HG02642 (cell line): ENCODE results near the gene U2AF1L4.
"Not testable (repeated sequence)": the region's sequence is repeated elsewhere in the genome, so short reads cannot be mapped to it uniquely, and the experiment has no call there.

Experiments used
- ATAC-seq: cut with Tn5 transposase; IDR thresholded peaks from one replicate; pipeline ENCODE4 v1.9.1; 2021; ENCODE audit warnings: mild to moderate bottlenecking; ENCODE audit not compliant: unreplicated experiment, poor library complexity

The U2AF1L4 gene

DNA sequence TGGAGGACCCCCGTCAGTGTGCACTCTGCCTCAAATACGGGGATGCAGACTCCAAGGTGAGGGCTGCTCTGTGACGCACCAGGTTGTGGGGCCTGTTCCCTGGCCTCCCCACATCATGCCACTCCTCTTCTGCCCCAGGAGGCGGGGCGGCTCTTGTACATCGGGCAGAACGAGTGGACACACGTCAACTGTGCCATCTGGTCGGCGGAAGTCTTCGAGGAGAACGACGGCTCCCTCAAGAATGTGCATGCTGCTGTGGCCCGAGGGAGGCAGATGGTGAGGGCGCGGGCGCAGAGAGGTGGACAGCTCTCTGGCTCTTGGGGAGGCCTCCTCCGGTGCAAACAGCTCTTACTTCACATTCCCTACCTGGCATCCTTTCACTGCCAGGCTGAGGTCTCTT lies 16.2 kb downstream of the U2AF1L4 start:
- no peak for ATAC-seq

DNA sequence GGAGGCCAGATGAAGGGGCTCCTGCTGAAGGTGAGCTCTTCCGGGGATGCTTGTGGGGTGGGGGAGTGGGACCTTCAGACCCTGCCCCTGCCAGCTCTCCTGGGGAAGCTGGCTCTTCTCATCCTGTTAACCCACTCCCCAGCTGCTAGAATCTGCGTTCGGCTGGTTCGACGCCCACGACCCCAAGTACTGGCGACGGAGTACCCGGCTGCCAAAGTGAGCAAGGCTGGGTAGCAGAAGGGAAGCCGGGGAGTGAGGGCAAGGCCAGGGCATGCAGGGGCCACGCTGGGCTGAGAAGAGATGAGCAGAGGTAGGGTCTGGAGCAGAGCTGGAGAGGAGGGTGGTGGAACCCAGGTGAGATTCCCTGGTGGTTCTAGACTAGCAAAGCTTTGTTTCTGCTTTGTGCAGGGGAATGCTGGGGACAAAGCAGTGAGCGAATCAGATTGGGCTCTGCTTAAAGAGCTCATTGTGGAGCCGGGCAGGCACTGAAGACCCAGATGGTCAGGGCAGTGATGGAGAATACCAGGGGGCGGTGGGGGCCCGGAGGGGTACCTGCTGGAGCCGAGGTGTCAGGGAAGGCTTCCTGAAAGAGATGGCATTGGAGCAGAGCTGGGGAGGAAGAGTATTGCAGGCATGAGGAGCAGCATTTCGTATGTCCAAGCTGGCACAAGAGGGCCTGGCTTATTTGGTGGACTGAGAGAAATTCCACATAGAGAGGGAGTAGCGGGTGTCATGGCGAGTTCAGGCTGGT lies 17.1 kb downstream of the U2AF1L4 start:
- ATAC-seq: no peak

DNA sequence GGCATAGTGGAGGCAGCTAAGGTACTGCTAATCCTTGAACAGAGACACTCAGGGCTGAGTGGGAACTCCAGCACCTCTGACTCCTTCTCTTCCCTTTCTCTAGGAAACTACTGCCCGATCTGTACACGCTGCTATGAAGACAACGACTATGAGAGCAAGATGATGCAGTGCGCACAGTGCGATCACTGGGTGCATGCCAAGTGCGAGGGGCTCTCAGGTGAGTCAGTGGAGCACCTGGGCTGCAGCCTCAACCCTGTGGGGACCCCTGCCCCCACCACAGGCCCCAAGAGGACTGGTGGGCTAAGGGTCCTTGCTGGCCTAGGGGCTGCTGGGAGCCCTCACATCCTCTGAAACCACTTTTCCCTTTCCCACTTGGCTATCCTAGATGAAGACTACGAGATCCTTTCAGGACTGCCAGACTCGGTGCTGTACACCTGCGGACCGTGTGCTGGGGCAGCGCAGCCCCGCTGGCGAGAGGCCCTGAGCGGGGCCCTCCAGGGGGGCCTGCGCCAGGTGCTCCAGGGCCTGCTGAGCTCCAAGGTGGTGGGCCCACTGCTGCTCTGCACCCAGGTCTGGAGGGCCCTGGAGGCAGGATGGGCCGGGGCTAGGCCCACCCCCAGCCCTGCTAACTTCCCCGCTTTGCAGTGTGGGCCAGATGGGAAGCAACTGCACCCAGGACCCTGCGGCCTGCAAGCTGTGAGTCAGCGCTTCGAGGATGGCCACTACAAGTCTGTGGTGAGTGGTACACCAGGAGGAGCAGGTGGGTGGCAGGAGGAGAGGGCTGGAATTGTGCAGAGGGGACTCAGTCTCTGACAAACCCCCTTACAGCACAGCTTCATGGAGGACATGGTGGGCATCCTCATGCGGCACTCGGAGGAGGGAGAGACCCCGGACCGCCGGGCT lies 17.9 kb downstream of the U2AF1L4 start:
- no peak for ATAC-seq

DNA sequence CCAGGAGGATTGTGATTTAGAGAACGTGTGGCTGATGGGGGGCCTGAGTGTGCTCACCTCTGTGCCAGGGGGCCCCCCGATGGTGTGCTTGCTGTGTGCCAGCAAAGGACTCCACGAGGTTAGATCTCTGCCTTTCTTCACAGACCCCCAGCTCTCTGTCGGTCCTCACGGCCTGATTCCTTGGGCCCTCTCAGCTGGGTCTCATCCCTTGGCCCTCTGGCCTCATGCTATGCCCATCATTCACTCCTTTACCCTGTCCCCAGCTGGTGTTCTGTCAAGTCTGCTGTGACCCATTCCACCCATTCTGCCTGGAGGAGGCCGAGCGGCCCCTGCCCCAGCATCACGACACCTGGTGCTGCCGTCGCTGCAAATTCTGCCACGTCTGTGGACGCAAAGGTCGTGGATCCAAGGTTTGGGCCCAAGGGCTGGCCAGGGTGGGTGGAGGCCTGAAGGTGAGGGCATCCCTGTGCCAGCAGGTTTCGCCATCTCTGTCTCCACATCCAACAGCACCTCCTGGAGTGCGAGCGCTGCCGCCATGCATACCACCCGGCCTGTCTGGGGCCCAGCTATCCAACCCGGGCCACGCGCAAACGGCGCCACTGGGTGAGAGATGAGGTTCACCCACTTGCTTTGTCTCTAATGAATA lies 19.9 kb downstream of the U2AF1L4 start:
- ATAC-seq: no peak

DNA sequence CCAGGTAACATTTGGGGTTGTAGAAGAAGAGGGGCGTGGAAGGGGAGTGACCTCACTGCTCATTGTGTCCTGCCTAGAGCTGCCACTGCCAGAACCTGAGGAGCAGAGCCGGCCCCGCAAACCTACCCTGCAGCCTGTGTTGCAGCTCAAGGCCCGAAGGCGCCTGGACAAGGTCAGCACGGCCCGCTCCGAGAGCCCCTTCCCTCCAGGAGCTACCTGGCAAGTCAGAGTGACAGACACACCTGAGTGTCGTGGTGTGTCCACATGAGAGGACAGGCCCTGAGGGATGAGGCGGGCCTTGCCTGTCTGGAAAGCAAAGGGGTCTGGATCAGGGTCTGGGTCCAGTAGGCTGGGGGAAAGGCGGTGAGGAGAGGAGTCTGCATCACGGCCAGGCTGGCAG lies 20.7 kb downstream of the U2AF1L4 start:
- ATAC-seq: no peak

DNA sequence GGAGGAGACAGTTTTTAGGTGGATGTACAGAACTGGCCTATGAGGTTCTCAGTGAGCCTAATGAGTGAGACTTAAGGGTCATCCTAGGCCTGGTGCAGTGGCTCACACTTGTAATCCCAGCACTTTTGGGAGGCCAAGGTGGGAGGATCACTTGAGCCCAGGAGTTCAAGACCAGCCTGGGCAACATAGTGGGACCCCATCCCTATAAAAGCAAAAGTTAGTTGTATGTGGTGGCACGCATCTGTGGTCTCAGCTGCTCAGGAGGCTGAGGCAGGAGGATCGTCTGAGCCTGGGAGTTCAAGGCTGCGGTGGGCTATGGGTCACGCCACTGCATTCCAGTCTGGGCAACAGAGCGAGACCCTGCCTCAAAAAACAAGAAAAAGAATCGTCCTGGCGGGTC lies 21.1 kb downstream of the U2AF1L4 start:
- ATAC-seq: not testable (repeated sequence)

DNA sequence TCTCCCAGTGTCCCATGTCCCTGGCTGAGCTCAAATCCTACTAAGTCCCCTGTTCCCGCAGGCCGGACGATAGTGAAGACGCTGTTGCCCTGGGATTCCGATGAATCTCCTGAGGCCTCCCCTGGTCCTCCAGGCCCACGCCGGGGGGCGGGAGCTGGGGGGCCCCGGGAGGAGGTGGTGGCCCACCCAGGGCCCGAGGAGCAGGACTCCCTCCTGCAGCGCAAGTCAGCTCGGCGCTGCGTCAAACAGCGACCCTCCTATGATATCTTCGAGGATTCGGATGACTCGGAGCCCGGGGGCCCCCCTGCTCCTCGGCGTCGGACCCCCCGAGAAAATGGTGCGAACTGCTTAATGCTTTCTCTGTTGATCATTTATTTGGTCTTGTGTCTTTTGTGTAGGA lies 21.5 kb downstream of the U2AF1L4 start:
- no peak for ATAC-seq

DNA sequence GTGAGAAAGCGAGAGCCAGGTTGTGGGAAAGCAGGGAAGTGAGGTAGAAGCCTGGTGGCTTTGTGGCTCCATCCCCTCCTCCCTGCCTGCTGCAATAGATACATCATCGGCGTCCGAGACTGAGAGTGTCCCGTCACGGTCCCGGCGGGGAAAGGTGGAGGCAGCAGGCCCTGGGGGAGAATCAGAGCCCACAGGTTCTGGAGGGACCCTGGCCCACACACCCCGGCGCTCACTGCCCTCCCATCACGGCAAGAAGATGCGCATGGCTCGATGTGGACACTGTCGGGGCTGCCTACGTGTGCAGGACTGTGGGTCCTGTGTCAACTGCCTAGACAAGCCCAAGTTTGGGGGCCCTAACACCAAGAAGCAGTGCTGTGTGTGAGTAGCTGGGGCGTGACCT lies 22.3 kb downstream of the U2AF1L4 start:
- no peak for ATAC-seq

DNA sequence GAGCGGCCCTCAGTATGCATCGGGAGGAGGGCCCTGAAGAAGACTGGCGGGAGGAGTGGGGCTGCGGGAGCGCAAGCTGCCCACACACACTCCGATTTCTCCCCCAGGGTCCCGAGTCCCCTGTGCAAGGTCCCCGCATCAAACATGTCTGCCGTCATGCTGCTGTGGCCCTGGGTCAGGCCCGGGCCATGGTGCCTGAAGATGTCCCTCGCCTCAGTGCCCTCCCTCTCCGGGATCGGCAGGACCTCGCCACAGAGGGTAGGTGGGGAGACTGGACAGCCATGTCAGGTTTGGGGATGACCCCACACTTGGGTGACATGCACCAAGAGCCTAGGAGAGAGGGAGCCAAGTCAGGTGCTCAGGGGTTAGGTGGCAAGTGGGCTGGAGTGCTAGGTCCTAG lies 22.8 kb downstream of the U2AF1L4 start:
- no peak for ATAC-seq

DNA sequence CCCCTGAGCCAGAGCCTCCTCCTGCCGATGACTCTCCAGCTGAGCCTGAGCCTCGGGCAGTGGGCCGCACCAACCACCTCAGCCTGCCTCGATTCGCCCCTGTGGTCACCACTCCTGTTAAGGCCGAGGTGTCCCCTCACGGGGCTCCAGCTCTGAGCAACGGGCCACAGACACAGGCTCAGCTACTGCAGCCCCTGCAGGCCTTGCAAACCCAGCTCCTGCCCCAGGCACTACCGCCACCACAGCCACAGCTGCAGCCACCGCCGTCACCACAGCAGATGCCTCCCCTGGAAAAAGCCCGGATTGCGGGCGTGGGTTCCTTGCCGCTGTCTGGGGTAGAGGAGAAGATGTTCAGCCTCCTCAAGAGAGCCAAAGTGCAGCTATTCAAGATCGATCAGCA lies 23.8 kb downstream of the U2AF1L4 start:
- no peak for ATAC-seq

DNA sequence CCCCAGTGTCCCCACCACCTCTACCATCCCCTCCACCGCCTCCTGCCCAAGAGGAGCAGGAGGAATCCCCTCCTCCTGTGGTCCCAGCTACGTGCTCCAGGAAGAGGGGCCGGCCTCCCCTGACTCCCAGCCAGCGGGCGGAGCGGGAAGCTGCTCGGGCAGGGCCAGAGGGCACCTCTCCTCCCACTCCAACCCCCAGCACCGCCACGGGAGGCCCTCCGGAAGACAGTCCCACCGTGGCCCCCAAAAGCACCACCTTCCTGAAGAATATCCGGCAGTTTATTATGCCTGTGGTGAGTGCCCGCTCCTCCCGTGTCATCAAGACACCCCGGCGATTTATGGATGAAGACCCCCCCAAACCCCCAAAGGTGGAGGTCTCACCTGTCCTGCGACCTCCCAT lies 24.6 kb downstream of the U2AF1L4 start:
- no peak for ATAC-seq

DNA sequence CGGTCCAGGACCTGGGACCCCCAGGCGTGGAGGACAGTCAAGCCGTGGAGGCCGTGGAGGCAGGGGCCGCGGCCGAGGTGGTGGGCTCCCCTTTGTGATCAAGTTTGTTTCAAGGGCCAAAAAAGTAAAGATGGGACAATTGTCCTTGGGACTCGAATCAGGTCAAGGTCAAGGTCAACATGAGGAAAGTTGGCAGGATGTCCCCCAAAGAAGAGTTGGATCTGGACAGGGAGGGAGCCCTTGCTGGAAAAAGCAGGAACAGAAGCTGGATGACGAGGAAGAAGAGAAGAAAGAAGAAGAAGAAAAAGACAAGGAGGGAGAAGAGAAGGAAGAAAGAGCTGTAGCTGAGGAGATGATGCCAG lies 25.1 kb downstream of the U2AF1L4 start:
- ATAC-seq: no peak

DNA sequence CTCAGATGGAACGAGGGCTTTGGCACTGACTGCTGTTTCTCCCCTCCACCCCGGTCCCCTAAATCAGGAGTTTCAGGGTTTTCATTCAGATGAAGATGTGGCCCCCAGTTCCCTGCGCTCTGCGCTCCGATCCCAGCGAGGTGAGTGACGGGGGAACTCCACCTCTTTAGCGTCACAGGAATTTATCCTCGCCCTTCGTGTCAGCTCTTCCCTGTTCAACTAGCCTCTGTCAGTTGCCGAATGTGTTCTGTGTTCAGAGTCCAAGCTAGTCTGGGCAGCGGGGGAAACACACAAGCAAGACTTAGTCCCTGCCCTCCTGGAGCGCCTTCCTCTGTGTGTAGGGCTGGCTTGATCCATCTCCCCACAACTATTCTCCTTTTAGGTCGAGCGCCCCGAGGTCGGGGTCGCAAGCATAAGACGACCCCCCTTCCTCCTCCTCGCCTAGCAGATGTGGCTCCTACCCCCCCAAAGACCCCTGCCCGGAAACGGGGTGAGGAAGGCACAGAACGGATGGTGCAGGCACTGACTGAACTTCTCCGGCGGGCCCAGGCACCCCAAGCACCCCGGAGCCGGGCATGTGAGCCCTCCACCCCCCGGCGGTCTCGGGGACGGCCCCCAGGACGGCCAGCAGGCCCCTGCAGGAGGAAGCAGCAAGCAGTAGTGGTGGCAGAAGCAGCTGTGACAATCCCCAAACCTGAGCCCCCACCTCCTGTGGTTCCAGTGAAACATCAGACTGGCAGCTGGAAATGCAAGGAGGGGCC lies 25.6 kb downstream of the U2AF1L4 start:
- ATAC-seq: no peak

DNA sequence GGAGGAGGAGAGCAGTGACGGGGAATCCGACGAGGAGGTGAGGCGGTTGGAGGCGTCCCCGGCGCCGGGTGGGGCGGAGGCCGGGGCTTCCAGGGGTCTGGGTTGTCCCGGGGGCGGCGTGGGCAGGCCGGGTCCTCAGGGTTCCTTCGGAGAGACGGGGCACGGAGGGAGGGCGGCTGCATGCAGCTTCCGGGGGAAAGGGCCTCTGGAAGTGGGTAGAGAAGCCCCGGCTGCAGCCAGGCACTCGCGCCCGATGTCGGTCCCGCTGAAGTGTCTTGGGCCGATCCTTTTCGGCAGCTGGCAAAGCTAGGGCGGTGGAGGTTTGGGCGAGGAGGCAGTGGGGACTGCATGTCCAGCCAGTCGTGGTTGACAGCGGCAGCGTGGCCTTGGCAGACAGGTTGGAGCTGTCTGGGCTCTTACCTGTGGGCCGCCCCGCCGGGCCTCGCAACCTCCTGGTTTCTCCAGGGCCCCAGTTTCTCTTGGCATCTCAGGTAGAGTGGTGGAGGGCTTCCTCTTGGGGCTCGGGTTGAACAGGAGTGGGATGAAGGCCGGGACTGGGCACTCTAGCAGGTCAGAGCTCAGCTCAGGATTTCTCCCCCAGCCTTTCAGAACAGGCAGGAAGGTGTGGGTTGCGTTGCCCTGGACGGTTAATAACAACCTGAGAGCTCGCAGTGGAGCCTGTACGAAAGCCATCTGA lies 26.7 kb downstream of the U2AF1L4 start:
- peak; percentile 3 for ATAC-seq

DNA sequence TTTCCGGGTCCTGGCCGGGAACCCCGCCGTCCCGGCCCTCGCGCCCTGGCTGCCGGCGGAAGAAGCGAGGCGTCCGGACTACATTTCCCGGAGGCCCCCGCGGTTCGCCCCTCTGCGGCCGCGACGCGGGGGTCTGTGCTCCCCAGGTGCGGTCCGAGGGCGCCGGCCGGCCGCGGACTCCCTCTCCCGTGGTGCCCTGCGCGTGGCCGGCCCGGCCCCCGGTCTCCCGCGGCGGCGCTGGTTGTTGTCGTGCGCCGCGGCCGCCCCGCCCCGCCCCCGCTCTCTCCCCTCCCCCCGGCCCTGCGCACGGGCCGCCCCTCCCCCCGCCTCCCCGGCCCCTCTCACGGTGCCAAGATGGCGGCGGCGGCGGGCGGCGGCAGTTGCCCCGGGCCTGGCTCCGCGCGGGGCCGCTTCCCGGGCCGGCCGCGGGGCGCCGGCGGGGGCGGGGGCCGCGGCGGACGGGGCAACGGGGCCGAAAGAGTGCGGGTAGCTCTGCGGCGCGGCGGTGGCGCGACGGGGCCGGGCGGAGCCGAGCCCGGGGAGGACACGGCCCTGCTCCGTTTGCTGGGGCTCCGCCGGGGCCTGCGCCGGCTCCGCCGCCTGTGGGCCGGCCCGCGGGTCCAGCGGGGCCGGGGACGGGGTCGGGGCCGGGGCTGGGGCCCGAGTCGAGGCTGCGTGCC lies 27.4 kb downstream of the U2AF1L4 start, which contains the start of gene KMT2B:
KMT2B (plus strand) TSS at position 339 of the 680 bp plus-strand sequence; CDS start at position 355, 16 bp downstream.
- ATAC-seq: no peak

DNA sequence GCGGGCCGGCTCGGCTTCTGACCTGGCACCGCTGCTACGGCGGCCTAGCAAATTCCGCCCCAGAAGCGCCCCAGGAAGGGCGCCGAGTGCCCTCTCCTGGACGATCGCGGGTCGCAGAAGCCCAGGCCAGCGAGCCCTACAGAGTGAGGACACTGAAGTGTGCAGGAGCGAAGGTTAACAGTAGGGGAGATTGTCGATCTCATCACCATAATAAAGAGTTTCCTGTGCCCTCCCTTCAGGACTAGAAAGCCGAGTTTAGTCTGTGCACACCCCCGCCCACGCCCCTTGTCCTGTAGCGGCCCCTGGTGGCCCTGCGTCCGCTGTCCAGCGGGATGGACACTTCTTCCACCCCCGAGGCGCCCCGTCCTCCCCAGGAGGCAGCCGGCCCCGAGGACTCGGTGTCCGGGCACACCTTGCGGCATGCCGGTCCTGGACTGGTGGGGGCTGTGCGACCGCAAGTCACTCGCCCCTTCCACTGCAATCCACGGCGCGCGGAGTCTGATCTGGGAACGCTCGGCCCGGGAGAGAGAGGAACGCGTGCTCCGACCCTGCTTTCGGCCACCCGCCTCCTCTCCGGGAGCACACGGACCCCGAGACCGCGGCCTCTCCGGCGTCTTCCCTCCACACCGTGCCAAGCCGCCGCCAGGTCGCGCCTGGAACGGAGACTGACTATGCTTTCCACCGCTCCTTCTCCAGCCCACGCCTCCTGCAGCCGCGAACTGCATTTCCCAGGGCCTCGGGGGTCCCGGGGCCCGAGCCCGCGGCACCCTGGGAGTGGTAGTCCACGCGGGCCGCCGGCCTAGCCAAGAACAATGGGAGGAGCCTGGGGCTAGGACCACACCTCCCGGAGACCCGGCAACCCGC lies 28.2 kb downstream of the U2AF1L4 start:
- peak; percentile 70 for ATAC-seq

DNA sequence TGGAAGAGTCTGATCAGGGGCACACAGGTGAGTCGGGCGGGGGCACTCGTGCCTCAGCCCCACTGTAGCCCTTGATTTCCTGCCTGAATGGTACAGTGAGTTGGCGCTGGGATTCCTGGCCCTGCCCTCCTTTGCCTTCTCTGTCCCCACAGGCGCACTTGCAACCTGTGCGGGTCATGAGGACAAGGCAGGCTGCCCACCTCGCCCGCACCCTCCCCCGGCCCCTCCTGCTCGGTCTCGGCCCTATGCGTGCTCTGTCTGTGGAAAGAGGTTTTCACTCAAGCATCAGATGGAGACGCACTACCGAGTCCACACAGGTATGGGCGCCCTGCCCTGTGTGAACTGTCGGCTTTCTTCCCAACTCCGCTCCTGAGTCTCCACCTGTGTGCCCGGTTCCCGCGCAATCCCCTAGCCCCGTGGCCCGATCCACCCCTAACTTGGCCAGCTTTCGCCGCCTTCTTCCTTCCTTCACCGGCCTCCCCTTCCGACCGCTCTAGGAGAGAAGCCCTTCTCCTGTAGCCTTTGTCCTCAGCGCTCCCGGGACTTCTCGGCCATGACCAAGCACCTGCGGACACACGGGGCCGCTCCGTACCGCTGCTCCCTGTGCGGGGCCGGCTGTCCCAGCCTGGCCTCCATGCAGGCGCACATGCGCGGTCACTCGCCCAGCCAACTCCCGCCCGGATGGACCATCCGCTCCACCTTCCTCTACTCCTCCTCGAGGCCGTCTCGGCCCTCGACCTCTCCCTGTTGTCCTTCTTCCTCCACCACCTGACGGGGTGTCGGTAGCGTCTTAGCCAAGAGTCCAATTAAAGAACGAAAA lies 29.0 kb downstream of the U2AF1L4 start:
- peak; percentile 8 for ATAC-seq
